ENCODE results near the gene CRYGA. TPM values are rescaled to one million over a fixed set of nuclear protein-coding genes. Genes with fewer than 3 reads are reported as not detected.

CRYGA gene
- total RNA-seq, 1 experiment from 2014 or later = not detected

DNA sequence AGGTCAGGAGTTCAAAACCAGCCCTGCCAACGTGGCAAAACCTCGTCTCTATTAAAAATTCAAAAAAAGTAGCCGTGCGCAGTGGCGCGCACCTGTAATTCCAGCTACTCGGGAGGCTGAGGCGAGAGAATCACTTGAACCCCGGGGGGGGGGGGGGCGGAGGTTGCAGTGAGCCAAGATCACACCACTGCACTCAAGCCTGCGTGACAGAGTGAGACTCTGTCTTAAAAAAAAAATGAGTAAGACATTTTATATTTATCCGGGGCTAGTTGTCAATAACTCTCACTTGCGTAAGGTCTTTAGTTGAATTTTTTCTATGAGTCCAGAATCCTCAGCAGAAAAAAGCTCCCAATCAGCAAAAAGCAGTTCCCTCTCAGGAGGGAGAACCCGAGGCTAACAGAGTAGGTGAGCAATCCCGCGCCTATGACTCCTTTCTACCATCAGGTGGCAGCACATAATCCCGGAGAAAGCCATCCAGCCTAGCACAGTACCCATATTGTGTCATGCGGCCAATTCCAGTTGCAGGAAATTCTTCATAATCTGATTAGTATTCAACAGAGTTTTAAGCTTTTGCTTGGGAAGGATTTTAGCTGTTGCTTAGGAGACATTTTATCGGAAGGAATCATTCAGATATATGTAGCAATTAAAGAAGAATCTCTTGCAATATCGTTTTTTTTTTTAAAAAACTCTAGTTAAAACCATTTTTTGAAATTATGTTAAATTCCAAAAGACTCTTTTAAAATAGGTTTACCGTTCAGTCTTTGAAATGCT is 11.9 kb upstream of the CRYGA start:
- no peaks in the 10 kb centered on the region for H3K27me3 Mint-ChIP-seq (ENCODE audit: unreplicated experiment)
- no TSS peak for BruUV-seq (replicated peaks)
- DNase-seq = peak; percentile 82
- CTCF ChIA-PET = interaction anchor here (0.6 to 3.4 kb wide), 9 partner anchors 17 to 1998 kb away, joined by 3 to 46 read pairs (median 4); partner anchors contain the start of genes IDH1 and PIKFYVE
- H3K4me3 Mint-ChIP-seq (ENCODE audit: low read depth, unreplicated experiment) = no peak overlapping the region
- H3K9me3 Mint-ChIP-seq (ENCODE audit: low read depth, unreplicated experiment) = no peaks in the 10 kb centered on the region
- H3K4me1 Mint-ChIP-seq (ENCODE audit: low read depth, unreplicated experiment) = peaks cover 22% of the 10 kb centered on the region
- TF ChIP-seq, protein P1, sequence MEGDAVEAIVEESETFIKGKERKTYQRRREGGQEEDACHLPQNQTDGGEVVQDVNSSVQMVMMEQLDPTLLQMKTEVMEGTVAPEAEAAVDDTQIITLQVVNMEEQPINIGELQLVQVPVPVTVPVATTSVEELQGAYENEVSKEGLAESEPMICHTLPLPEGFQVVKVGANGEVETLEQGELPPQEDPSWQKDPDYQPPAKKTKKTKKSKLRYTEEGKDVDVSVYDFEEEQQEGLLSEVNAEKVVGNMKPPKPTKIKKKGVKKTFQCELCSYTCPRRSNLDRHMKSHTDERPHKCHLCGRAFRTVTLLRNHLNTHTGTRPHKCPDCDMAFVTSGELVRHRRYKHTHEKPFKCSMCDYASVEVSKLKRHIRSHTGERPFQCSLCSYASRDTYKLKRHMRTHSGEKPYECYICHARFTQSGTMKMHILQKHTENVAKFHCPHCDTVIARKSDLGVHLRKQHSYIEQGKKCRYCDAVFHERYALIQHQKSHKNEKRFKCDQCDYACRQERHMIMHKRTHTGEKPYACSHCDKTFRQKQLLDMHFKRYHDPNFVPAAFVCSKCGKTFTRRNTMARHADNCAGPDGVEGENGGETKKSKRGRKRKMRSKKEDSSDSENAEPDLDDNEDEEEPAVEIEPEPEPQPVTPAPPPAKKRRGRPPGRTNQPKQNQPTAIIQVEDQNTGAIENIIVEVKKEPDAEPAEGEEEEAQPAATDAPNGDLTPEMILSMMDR (IDR thresholded peaks at IDR 0.05; ENCODE audit: unreplicated experiment) = peak; percentile 48
- intact Hi-C loops (cut with micrococcal nuclease; ENCODE audit: unreplicated experiment) = loop anchor here (1.0 to 10.0 kb wide), 3 partner anchors 73 to 200 kb away; no protein-coding TSS in a partner anchor
- no peak overlapping the region for H3K27ac Mint-ChIP-seq (ENCODE audit: unreplicated experiment)
- H3K36me3 Mint-ChIP-seq (ENCODE audit: insufficient read depth, unreplicated experiment) = no peaks in the 10 kb centered on the region

DNA sequence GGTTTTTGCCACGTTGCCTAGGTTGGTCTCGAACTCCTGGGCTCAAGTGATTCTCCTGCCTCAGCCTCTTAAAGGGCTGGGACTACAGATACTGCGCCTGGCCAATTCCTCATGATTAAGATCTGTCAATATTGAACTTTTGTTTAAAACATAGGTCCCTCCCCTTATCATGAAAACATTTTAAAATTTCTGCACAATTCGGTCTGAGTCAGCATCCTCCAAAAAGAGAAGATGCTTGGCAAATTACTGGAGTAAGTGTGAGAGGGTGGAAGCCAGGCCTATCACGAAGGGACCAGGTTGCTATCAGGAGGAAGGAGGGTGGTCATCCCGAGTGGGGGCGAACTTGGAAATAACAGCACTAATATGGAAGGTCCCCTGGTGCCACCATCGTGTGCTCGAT is 10.8 kb upstream of the CRYGA start:
- no peaks in the 10 kb centered on the region for H3K36me3 Mint-ChIP-seq (ENCODE audit: insufficient read depth, unreplicated experiment)
- intact Hi-C loops (cut with micrococcal nuclease; ENCODE audit: unreplicated experiment) = loop anchor here (10.0 kb wide), 1 partner anchor 201 kb away; no protein-coding TSS in a partner anchor

DNA sequence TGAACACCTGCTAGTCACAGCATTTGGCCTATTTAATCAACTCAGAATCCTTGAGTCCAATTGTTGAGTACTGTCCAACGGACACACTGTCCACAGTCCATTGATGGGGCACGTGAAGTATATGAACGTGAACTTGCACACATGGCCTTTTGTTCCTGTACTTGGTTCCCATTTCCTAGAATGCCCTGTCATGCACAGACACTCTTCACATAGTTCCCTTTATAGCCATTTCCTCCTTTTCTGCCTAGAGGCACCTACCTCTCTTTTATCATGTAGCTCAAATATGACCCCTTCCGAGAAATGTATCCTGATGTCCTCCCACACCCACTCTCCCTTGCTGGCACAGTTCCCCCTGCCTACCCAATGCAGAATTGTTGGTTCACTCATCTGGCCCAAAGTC is 8.7 kb upstream of the CRYGA start:
- BruUV-seq (replicated peaks) = no TSS peak
- TF ChIP-seq, protein P1 (IDR thresholded peaks at IDR 0.05; ENCODE audit: unreplicated experiment) = no peak
- Mint-ChIP-seq H3K4me3 (ENCODE audit: low read depth, unreplicated experiment) (no peak overlapping the region), H3K27ac (ENCODE audit: unreplicated experiment) (no peak overlapping the region), H3K9me3 (ENCODE audit: low read depth, unreplicated experiment) (no peaks in the 10 kb centered on the region), H3K4me1 (ENCODE audit: low read depth, unreplicated experiment) (no peaks in the 10 kb centered on the region), H3K27me3 (ENCODE audit: unreplicated experiment) (no peaks in the 10 kb centered on the region), H3K36me3 (ENCODE audit: insufficient read depth, unreplicated experiment) (no peaks in the 10 kb centered on the region)
- no peak for DNase-seq
- CTCF ChIA-PET = no interaction called here
- intact Hi-C loops (cut with micrococcal nuclease; ENCODE audit: unreplicated experiment) = loop anchor here (10.0 kb wide), 1 partner anchor 203 kb away; no protein-coding TSS in a partner anchor

More for the DNA sequence above, 10.8 kb upstream of the CRYGA start:
- CTCF ChIA-PET = interaction anchor here (1.6 to 3.4 kb wide), 3 partner anchors 18 to 80 kb away, joined by 3 to 46 read pairs (median 5); partner anchors contain the start of gene IDH1
- H3K27ac Mint-ChIP-seq (ENCODE audit: unreplicated experiment) = no peak overlapping the region
- BruUV-seq (replicated peaks) = no TSS peak
- no peak for DNase-seq
- H3K9me3 Mint-ChIP-seq (ENCODE audit: low read depth, unreplicated experiment) = no peaks in the 10 kb centered on the region
- H3K27me3 Mint-ChIP-seq (ENCODE audit: unreplicated experiment) = no peaks in the 10 kb centered on the region
- TF ChIP-seq, protein P1 (IDR thresholded peaks at IDR 0.05; ENCODE audit: unreplicated experiment) = no peak
- no peak overlapping the region for H3K4me3 Mint-ChIP-seq (ENCODE audit: low read depth, unreplicated experiment)
- H3K4me1 Mint-ChIP-seq (ENCODE audit: low read depth, unreplicated experiment) = peaks cover 11% of the 10 kb centered on the region

DNA sequence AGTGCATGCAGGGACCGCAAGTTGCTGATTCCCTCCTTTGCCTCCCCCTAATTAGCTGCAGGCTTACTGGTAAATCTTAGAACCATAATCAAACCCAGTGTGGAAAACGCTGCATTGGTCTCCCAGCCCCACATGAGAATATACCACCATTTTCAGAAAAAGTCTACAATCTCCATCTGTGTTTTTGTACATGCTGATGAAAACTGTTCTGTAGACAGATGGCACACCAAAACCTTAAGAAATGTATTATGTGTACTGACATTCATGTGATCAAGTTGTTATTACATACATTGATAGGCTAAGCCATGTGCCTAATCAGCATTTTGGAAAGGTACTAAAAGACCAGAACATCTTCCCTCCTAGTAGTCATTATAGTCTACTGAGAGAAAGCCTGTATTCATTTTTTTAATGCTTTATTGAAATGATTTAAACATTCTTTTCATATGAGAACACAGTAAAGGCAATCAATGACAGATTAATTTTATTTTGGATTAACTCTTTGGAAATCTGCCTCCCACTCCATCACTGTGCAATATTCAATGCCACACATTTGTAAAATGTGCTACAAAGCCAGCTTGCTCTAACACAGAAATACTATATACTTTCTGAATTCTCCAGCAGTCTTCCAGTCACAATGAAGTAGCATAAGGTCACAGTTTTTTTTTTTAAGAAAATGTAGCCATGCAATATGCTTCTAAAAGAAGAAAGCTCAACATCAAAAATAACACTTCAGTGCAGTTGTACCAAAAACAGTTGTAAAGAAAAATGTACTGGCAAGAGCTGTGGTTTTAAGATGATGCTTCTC is 1.8 kb upstream of the CRYGA start:
- no peak for DNase-seq
- H3K4me1 Mint-ChIP-seq (ENCODE audit: low read depth, unreplicated experiment) = no peaks in the 10 kb centered on the region
- BruUV-seq (replicated peaks) = no TSS peak
- no peaks in the 10 kb centered on the region for H3K36me3 Mint-ChIP-seq (ENCODE audit: insufficient read depth, unreplicated experiment)
- H3K27me3 Mint-ChIP-seq (ENCODE audit: unreplicated experiment) = no peaks in the 10 kb centered on the region
- no peak overlapping the region for H3K27ac Mint-ChIP-seq (ENCODE audit: unreplicated experiment)
- H3K9me3 Mint-ChIP-seq (ENCODE audit: low read depth, unreplicated experiment) = no peaks in the 10 kb centered on the region
- H3K4me3 Mint-ChIP-seq (ENCODE audit: low read depth, unreplicated experiment) = no peak overlapping the region
- CTCF ChIA-PET = no interaction called here
- intact Hi-C loops (cut with micrococcal nuclease; ENCODE audit: unreplicated experiment) = no loop called here
- TF ChIP-seq, protein P1 (IDR thresholded peaks at IDR 0.05; ENCODE audit: unreplicated experiment) = no peak

All from Calu3 (cell line).